HG03442 (cell line): Measurements from ENCODE around the gene EPOP.

ENCODE experiments used
- ATAC-seq: cut with Tn5 transposase; IDR thresholded peaks from one replicate; pipeline ENCODE4 v1.9.1; 2021; ENCODE audit warnings: mild to moderate bottlenecking, moderate library complexity; ENCODE audit not compliant: unreplicated experiment

Gene EPOP

GRCh38 chr17:38705803-38706504 lies 31.2 kb upstream of the EPOP start:
- ATAC-seq: no peak

- no peak for ATAC-seq
Observed at GRCh38 chr17:38705523-38705802, 30.7 kb upstream of the EPOP start.

GRCh38 chr17:38704606-38705522 lies 30.1 kb upstream of the EPOP start, which contains the start of gene MLLT6:
Gene MLLT6 (plus strand): TSS chr17:38705273. CDS start chr17:38705633, 360 bp downstream.
- ATAC-seq: no peak

GRCh38 chr17:38703742-38704605 lies 29.2 kb upstream of the EPOP start:
- ATAC-seq: no peak

- ATAC-seq: no peak
Observed at GRCh38 chr17:38702916-38703741, 28.4 kb upstream of the EPOP start.

GRCh38 chr17:38702166-38702915 lies 27.6 kb upstream of the EPOP start:
- ATAC-seq: peak; percentile 27

GRCh38 chr17:38701504-38702165 lies 26.9 kb upstream of the EPOP start:
- ATAC-seq: peak; percentile 23

GRCh38 chr17:38698760-38699159 lies 24.0 kb upstream of the EPOP start:
- ATAC-seq: no peak

GRCh38 chr17:38697061-38697820 lies 22.5 kb upstream of the EPOP start:
- ATAC-seq: no peak

GRCh38 chr17:38693700-38694329 lies 19.1 kb upstream of the EPOP start:
- no peak for ATAC-seq

GRCh38 chr17:38691154-38691553 lies 16.4 kb upstream of the EPOP start:
- ATAC-seq: no peak

GRCh38 chr17:38690386-38690785 lies 15.6 kb upstream of the EPOP start:
- no peak for ATAC-seq

GRCh38 chr17:38687286-38687685 lies 12.5 kb upstream of the EPOP start:
- no peak for ATAC-seq

- ATAC-seq: no peak
Observed at GRCh38 chr17:38685491-38685890, 10.7 kb upstream of the EPOP start.

- no peak for ATAC-seq
Observed at GRCh38 chr17:38681096-38681495, 6.3 kb upstream of the EPOP start.

- no peak for ATAC-seq
Observed at GRCh38 chr17:38677819-38678218, 3.1 kb upstream of the EPOP start.

- ATAC-seq: peak; percentile 31
Observed at GRCh38 chr17:38676706-38677504, 2.1 kb upstream of the EPOP start.
